ENCODE results near the gene DHRS7.

The DHRS7 gene

DNA sequence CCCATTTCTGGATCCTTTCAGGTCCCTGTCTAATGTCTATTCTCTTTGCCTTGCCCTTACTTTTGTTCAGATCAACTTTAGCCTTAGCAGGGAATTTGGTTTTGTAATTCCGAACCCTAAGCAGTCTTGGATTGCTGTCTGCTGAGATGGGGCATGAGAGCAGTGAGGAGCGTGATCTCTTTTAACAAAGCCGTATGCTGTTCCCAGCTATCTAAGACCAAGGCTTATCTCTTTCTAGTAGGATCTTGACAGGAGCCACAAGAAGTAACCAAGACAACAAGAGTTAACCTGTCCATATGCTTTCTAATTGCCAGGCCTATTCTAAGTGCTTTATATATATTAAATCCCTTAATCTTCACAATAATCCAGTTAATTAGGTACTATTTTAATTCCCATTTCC is 4.5 kb upstream of the DHRS7 start:
- H3K4me2 ChIP-seq (ENCODE audit: low read length) = no peak overlapping the region
- no peaks in the 10 kb centered on the region for H4K20me1 ChIP-seq (ENCODE audit: control insufficient read depth, insufficient read depth, low read depth, low read length)
- peaks cover 13% of the 10 kb centered on the region for H3K4me1 ChIP-seq (ENCODE audit: control insufficient read depth, low read length)
- no peaks in the 10 kb centered on the region for H3K9me2 ChIP-seq (replicated peaks; ENCODE audit: control insufficient read depth, low read length)
- H3K36me3 ChIP-seq (ENCODE audit: control insufficient read depth, low read length) = no peaks in the 10 kb centered on the region
- no peaks in the 10 kb centered on the region for H3K9me3 ChIP-seq (ENCODE audit: control insufficient read depth, insufficient read depth, low read length)
- no peak overlapping the region for H3K27ac ChIP-seq (ENCODE audit: low read depth, low read length)
- no peaks in the 10 kb centered on the region for H3F3A ChIP-seq (ENCODE audit: control insufficient read depth, insufficient read depth)
- peaks cover 3% of the 10 kb centered on the region for H3K79me2 ChIP-seq (ENCODE audit: control insufficient read depth, low read length)
- TF ChIP-seq EZH2phosphoT487 (IDR thresholded peaks at IDR 0.05; ENCODE audit: borderline replicate concordance, low read length) = no peak
- TF ChIP-seq, protein P1, sequence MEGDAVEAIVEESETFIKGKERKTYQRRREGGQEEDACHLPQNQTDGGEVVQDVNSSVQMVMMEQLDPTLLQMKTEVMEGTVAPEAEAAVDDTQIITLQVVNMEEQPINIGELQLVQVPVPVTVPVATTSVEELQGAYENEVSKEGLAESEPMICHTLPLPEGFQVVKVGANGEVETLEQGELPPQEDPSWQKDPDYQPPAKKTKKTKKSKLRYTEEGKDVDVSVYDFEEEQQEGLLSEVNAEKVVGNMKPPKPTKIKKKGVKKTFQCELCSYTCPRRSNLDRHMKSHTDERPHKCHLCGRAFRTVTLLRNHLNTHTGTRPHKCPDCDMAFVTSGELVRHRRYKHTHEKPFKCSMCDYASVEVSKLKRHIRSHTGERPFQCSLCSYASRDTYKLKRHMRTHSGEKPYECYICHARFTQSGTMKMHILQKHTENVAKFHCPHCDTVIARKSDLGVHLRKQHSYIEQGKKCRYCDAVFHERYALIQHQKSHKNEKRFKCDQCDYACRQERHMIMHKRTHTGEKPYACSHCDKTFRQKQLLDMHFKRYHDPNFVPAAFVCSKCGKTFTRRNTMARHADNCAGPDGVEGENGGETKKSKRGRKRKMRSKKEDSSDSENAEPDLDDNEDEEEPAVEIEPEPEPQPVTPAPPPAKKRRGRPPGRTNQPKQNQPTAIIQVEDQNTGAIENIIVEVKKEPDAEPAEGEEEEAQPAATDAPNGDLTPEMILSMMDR (IDR thresholded peaks at IDR 0.05; ENCODE audit: low read depth, low read length, poor library complexity, severe bottlenecking) = no peak
- no peaks in the 10 kb centered on the region for H3K27me3 ChIP-seq (ENCODE audit: control insufficient read depth, low read length)
- no peak overlapping the region for H3K4me3 ChIP-seq (ENCODE audit: low read length)

DNA sequence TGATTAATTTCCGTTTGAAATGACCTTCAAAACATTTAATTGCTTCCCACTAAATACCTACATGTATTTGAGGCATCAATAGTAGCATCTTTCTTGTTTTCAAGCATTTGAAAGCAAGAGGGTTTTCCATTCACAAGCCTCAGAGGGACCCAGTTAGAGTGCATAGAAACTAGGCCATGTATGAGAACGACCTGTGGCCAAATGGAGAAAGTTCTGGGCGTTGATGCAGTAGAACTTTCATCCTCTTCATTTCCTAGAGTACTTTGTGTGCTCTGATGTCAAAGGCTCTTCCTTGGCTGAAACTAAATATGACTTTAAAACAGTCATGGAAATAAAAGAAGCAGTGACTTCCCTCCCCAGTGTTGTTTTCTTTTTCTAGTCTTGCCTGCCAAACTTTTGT is 944 bp upstream of the DHRS7 start:
- H3K9me2 ChIP-seq (replicated peaks; ENCODE audit: control insufficient read depth, low read length) = no peaks in the 10 kb centered on the region
- peaks cover 29% of the 10 kb centered on the region for H3K79me2 ChIP-seq (ENCODE audit: control insufficient read depth, low read length)
- H3K9me3 ChIP-seq (ENCODE audit: control insufficient read depth, insufficient read depth, low read length) = no peaks in the 10 kb centered on the region
- no peaks in the 10 kb centered on the region for H3F3A ChIP-seq (ENCODE audit: control insufficient read depth, insufficient read depth)
- no peaks in the 10 kb centered on the region for H3K27me3 ChIP-seq (ENCODE audit: control insufficient read depth, low read length)
- peak overlapping the region; percentile 91 for H3K4me2 ChIP-seq (ENCODE audit: low read length)
- H3K4me3 ChIP-seq (ENCODE audit: low read length) = peak overlapping the region; percentile 89
- no peaks in the 10 kb centered on the region for H4K20me1 ChIP-seq (ENCODE audit: control insufficient read depth, insufficient read depth, low read depth, low read length)
- H3K36me3 ChIP-seq (ENCODE audit: control insufficient read depth, low read length) = peaks cover 3% of the 10 kb centered on the region; the same call in 1 of the 2 replicates
- peak overlapping the region; percentile 77; the same call in 1 of the 2 replicates for H3K27ac ChIP-seq (ENCODE audit: low read depth, low read length)
- TF ChIP-seq, protein P1 (IDR thresholded peaks at IDR 0.05; ENCODE audit: low read depth, low read length, poor library complexity, severe bottlenecking) = no peak
- TF ChIP-seq EZH2phosphoT487 (IDR thresholded peaks at IDR 0.05; ENCODE audit: borderline replicate concordance, low read length) = no peak
- H3K4me1 ChIP-seq (ENCODE audit: control insufficient read depth, low read length) = peaks cover 32% of the 10 kb centered on the region

- no peaks in the 10 kb centered on the region for H3K27me3 ChIP-seq (ENCODE audit: control insufficient read depth, low read length)
- H3K27ac ChIP-seq (ENCODE audit: low read depth, low read length) = peak overlapping the region; percentile 77
- H3K9me2 ChIP-seq (replicated peaks; ENCODE audit: control insufficient read depth, low read length) = no peaks in the 10 kb centered on the region
- peaks cover 32% of the 10 kb centered on the region for H3K79me2 ChIP-seq (ENCODE audit: control insufficient read depth, low read length)
- no peaks in the 10 kb centered on the region for H3F3A ChIP-seq (ENCODE audit: control insufficient read depth, insufficient read depth)
- no peak for TF ChIP-seq EZH2phosphoT487 (IDR thresholded peaks at IDR 0.05; ENCODE audit: borderline replicate concordance, low read length)
- TF ChIP-seq, protein P1 (IDR thresholded peaks at IDR 0.05; ENCODE audit: low read depth, low read length, poor library complexity, severe bottlenecking) = peak; percentile 47
- H3K9me3 ChIP-seq (ENCODE audit: control insufficient read depth, insufficient read depth, low read length) = no peaks in the 10 kb centered on the region
- peak overlapping the region; percentile 89 for H3K4me3 ChIP-seq (ENCODE audit: low read length)
- H4K20me1 ChIP-seq (ENCODE audit: control insufficient read depth, insufficient read depth, low read depth, low read length) = no peaks in the 10 kb centered on the region
- H3K36me3 ChIP-seq (ENCODE audit: control insufficient read depth, low read length) = peaks cover 5% of the 10 kb centered on the region; the same call in 1 of the 2 replicates
- peak overlapping the region; percentile 91 for H3K4me2 ChIP-seq (ENCODE audit: low read length)
- H3K4me1 ChIP-seq (ENCODE audit: control insufficient read depth, low read length) = peaks cover 32% of the 10 kb centered on the region
Measured at GRCh38 chr14:60165547-60165876, 314 bp upstream of the DHRS7 start.

- H3K4me2 ChIP-seq (ENCODE audit: low read length) = peak overlapping the region; percentile 91
Measured at GRCh38 chr14:60164404-60164711, 840 bp downstream of the DHRS7 start.

More at GRCh38 chr14:60164404-60164711, 840 bp downstream of the DHRS7 start:
- Histone ChIP-seq H3K27ac (ENCODE audit: low read depth, low read length) (peak overlapping the region; percentile 77; the same call in 1 of the 2 replicates), H3K9me3 (ENCODE audit: control insufficient read depth, insufficient read depth, low read length) (no peaks in the 10 kb centered on the region), H3K79me2 (ENCODE audit: control insufficient read depth, low read length) (peaks cover 32% of the 10 kb centered on the region), H3K9me2 (replicated peaks; ENCODE audit: control insufficient read depth, low read length) (no peaks in the 10 kb centered on the region), H4K20me1 (ENCODE audit: control insufficient read depth, insufficient read depth, low read depth, low read length) (no peaks in the 10 kb centered on the region), H3K4me3 (ENCODE audit: low read length) (peak overlapping the region; percentile 89), H3F3A (ENCODE audit: control insufficient read depth, insufficient read depth) (no peaks in the 10 kb centered on the region), H3K36me3 (ENCODE audit: control insufficient read depth, low read length) (peaks cover 5% of the 10 kb centered on the region; the same call in 1 of the 2 replicates), H3K4me1 (ENCODE audit: control insufficient read depth, low read length) (peaks cover 32% of the 10 kb centered on the region), H3K27me3 (ENCODE audit: control insufficient read depth, low read length) (no peaks in the 10 kb centered on the region)
- TF ChIP-seq, protein P1 (IDR thresholded peaks at IDR 0.05; ENCODE audit: low read depth, low read length, poor library complexity, severe bottlenecking) = no peak
- no peak for TF ChIP-seq EZH2phosphoT487 (IDR thresholded peaks at IDR 0.05; ENCODE audit: borderline replicate concordance, low read length)
